GM12878 (cell line): Measurements from ENCODE around the gene RAPGEF3. TPM values are rescaled to one million over a fixed set of nuclear protein-coding genes. Genes with fewer than 3 reads are reported as not detected.

Experiments
- BHLHE40 ChIP-seq, 2 experiments: fragments of 450-650 bp in 1 of 2; IDR thresholded peaks; 2 replicates each; pipeline ENCODE4 v1.6.1; 2011 to 2017; ENCODE audit warnings: low read depth in 2 of 2, borderline replicate concordance in 1 of 2, improper control_type of control experiment in 1 of 2, low read length in 1 of 2, mild to moderate bottlenecking in 1 of 2
- CBFB ChIP-seq: IDR thresholded peaks from 2 replicates; pipeline ENCODE4 v1.6.1; 2016; ENCODE audit warnings: antibody characterized with exemption, low read depth
- EGR1 ChIP-seq, 2 experiments: IDR thresholded peaks; 1 replicate in 1 of 2; 2 replicates in 1 of 2; pipeline ENCODE4 v1.6.1; 2011 to 2012; ENCODE audit warnings: low read depth in 2 of 2, low read length in 2 of 2, borderline replicate concordance in 1 of 2, mild to moderate bottlenecking in 1 of 2, moderate library complexity in 1 of 2
- IKZF1 ChIP-seq: fragments of 450-650 bp; conservative IDR thresholded peaks from 2 replicates; pipeline ENCODE4 v1.6.1; 2017; ENCODE audit warnings: antibody characterized with exemption, mild to moderate bottlenecking
- IKZF2 ChIP-seq, 2 experiments: fragments of 450-650 bp; IDR thresholded peaks; 2 replicates each; pipeline ENCODE4 v1.6.1; 2017; ENCODE audit warnings: mild to moderate bottlenecking in 2 of 2, moderate library complexity in 2 of 2
- KLF5 ChIP-seq: fragments of 450-650 bp; IDR thresholded peaks from 2 replicates; pipeline ENCODE4 v1.6.1; 2014; ENCODE audit warnings: mild to moderate bottlenecking; ENCODE audit not compliant: partially characterized antibody
- MEF2B ChIP-seq: fragments of 450-650 bp; IDR thresholded peaks from 2 replicates; pipeline ENCODE4 v1.6.1; 2018; ENCODE audit warnings: mild to moderate bottlenecking, moderate library complexity; ENCODE audit not compliant: partially characterized antibody, poor library complexity, severe bottlenecking
- MXI1 ChIP-seq: fragments of 150-350 bp; IDR thresholded peaks from 2 replicates; pipeline ENCODE4 v1.6.1; 2011; ENCODE audit warnings: low read depth, mild to moderate bottlenecking, inconsistent platforms, low read length, improper control_type of control experiment
- MYB ChIP-seq: fragments of 150-350 bp; IDR thresholded peaks from 2 replicates; pipeline ENCODE4 v1.6.1; 2014; ENCODE audit warnings: mild to moderate bottlenecking, low read depth, low read length, borderline replicate concordance
- NR2F1 ChIP-seq: fragments of 450-650 bp; conservative IDR thresholded peaks from 2 replicates; pipeline ENCODE4 v1.6.1; 2017; ENCODE audit warnings: mild to moderate bottlenecking
- POU2F2 ChIP-seq: IDR thresholded peaks from 3 replicates; pipeline ENCODE4 v1.6.1; 2011; ENCODE audit warnings: low read depth, mild to moderate bottlenecking, low read length, borderline replicate concordance
- RUNX3 ChIP-seq: IDR thresholded peaks from 2 replicates; pipeline ENCODE4 v1.6.1; 2012; ENCODE audit warnings: low read length, inconsistent platforms
- YBX1 ChIP-seq: fragments of 450-650 bp; IDR thresholded peaks from 2 replicates; pipeline ENCODE4 v1.6.1; 2016; ENCODE audit warnings: antibody characterized with exemption
- polyA plus RNA-seq, 11 experiments: library from polyadenylated mRNA; depleted of rRNA in 4 of 11; unstranded in 6 of 11; stranded (reverse) in 5 of 11; fragments of >200 nt; fragmentation: Nextera tagmentation in 4 of 11; fragmentation: Illumina TruSeq in 1 of 11; extraction: Ambion mirVana in 4 of 11; extraction: Trizol in 1 of 11; gene quantifications; 1 replicate in 1 of 11; 2 replicates in 10 of 11; pipeline versions ENCODE4 v1.2.1 to v1.2.3, GENCODE V29; 2011 to 2016; ENCODE audit warnings: inconsistent platforms in 2 of 11, missing spikeins in 2 of 11, low read depth in 1 of 11
- total RNA-seq, 4 experiments: library from RNA; depleted of rRNA in 3 of 4; stranded (reverse); fragments of >200 nt in 3 of 4; fragmentation: Illumina TruSeq in 1 of 4; extraction: Trizol in 1 of 4; gene quantifications; 2 replicates each; pipeline versions ENCODE4 v1.2.1 to v1.2.3, GENCODE V29; 2013 to 2021
- TF ChIP-seq, protein P1 (sequence below), 3 experiments: IDR thresholded peaks in 2 of 3; conservative IDR thresholded peaks in 1 of 3; 2 replicates each; pipeline ENCODE4 v1.5.1; 2011; ENCODE audit warnings: low read depth in 3 of 3, low read length in 3 of 3, mild to moderate bottlenecking in 3 of 3, control low read depth in 2 of 3, moderate library complexity in 2 of 3, inconsistent platforms in 1 of 3, mixed read lengths in 1 of 3; ENCODE audit not compliant: control insufficient read depth in 2 of 3, insufficient read depth in 1 of 3; ENCODE audit errors: extremely low read depth in 1 of 3

Gene RAPGEF3
- total and polyA plus RNA-seq, 10 of the 15 experiments (the other 5 are each of a cell fraction or from before 2014, with no cell fraction given): 0.02 to 0.92 (median 0.31) TPM; not detected in 2

DNA sequence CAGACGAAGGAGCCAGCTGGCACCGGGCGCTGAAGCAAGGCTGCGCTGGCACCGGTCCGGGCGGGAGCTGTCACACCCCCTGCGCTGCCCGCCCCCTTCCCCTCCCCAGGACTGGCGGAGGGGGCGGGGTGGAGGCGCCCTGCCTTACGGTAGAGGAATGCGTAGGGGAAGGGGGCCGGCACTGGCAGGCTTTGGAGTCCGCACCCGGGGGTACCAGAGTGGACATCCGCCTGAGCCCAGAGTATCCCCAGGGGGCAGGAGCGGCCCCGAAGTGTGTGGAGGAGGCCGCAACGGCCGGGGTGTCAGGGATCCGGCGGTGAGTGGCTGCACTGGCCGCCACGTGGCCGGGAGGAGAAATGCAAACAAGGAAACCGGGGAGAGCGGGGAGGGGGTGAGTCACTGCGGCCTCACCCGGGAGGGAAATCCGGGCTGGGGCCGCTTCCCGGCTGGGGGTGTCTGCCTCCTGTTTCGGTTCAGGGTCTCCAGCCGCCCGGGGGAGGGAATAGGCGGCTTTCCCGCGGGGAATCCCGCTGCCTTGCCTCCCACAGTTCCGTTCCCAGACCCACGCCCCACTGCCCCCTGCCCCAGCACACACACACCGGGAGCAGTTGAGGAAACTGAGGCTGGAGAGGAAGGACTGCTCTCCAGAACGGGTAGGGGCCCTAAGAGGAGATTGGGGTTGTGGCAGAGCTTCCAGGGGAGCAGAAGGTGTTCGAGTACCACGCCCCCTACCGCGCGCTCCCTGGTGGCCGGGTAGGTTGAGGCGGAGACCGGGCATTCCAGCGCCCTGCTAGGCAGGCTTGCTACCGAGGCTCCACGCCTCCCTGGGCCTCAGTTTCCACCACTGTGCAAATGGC lies at the start of gene RAPGEF3 (continued):
- TF ChIP-seq, protein P1, sequence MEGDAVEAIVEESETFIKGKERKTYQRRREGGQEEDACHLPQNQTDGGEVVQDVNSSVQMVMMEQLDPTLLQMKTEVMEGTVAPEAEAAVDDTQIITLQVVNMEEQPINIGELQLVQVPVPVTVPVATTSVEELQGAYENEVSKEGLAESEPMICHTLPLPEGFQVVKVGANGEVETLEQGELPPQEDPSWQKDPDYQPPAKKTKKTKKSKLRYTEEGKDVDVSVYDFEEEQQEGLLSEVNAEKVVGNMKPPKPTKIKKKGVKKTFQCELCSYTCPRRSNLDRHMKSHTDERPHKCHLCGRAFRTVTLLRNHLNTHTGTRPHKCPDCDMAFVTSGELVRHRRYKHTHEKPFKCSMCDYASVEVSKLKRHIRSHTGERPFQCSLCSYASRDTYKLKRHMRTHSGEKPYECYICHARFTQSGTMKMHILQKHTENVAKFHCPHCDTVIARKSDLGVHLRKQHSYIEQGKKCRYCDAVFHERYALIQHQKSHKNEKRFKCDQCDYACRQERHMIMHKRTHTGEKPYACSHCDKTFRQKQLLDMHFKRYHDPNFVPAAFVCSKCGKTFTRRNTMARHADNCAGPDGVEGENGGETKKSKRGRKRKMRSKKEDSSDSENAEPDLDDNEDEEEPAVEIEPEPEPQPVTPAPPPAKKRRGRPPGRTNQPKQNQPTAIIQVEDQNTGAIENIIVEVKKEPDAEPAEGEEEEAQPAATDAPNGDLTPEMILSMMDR (IDR thresholded peaks at IDR 0.05 in 2 of 3, conservative IDR thresholded peaks at IDR 0.05 in 1 of 3; ENCODE audit: control insufficient read depth in 2 of 3, extremely low read depth in 1 of 3, insufficient read depth in 1 of 3, low read depth in 3 of 3, low read length in 3 of 3): peak; percentile 36 to 68 (median 51); a peak in 5 of 6 replicates
- TF ChIP-seq YBX1: no peak
- TF ChIP-seq EGR1 (IDR thresholded peaks at IDR 0.05; ENCODE audit: borderline replicate concordance in 1 of 2, low read depth in 2 of 2, low read length in 2 of 2): no peak
- TF ChIP-seq KLF5: no peak
- TF ChIP-seq RUNX3: peak; percentile 6; the same call in 1 of the 2 replicates
- TF ChIP-seq IKZF1: peak; percentile 85
- peak; percentile 72 for TF ChIP-seq MXI1
- TF ChIP-seq IKZF2 (IDR thresholded peaks at IDR 0.05): peak; percentile 72 to 75
- 0 out of 2 replicates have a peak, but pooled peaks have one; percentile 22 for TF ChIP-seq CBFB
- TF ChIP-seq MYB: no peak
- 0 out of 2 replicates have a peak, but pooled peaks have one; percentile 19 for TF ChIP-seq NR2F1
- TF ChIP-seq POU2F2: no peak
- no peak; a peak in 1 of 4 replicates for TF ChIP-seq BHLHE40 (IDR thresholded peaks at IDR 0.05; ENCODE audit: borderline replicate concordance in 1 of 2, low read depth in 2 of 2, low read length in 1 of 2)
- TF ChIP-seq MEF2B: peak; percentile 83
